Measurements from ENCODE around the gene JARID2. TPM values are rescaled to one million over a fixed set of nuclear protein-coding genes. Genes with fewer than 3 reads are reported as not detected.

The JARID2 gene
- polyA plus RNA-seq, 1 experiment = 6.1 TPM

DNA sequence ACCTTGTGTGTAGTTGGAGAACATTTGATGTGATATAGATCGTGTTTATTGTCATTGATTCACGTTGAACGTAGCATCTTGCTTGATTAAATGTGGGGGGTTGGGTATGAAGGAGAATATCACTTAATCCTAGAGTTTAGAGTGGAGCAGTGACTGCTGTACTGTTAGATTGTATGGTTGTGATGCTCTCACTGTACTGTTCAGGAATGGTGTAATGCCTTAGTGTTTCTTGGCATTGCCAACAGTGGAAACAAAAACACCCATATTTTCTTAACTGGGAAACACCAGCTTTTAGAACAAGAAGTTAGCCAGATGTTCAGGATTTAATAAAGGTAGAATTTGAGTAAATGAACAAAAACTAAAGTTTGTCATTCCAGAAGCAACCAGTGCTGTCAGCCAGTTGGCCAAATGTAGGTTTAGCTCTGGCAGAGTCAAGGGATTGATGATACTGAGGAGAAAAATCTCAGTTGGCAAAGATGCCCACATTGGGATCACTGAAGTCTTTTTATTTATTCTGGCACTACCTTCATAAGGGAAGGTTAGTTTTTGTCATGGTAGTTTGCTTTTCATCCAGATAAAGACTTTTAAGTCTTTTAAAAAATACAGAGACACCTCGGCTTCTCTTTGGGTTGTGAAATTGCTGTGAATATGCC is 129.9 kb downstream of the JARID2 start:
- Histone ChIP-seq H3K36me3 (ENCODE audit: control insufficient read depth, insufficient read depth, low read length) (no peaks in the 10 kb centered on the region), H3K27me3 (ENCODE audit: control insufficient read depth, insufficient read depth, low read length) (no peaks in the 10 kb centered on the region), H3K4me3 (ENCODE audit: low read depth, low read length) (no peak overlapping the region)
- ChIA-PET POLR2A (no interaction called here), CTCF (no interaction called here)
- DNase-seq (ENCODE audit: low read depth) = no peak
- TF ChIP-seq, protein P1, sequence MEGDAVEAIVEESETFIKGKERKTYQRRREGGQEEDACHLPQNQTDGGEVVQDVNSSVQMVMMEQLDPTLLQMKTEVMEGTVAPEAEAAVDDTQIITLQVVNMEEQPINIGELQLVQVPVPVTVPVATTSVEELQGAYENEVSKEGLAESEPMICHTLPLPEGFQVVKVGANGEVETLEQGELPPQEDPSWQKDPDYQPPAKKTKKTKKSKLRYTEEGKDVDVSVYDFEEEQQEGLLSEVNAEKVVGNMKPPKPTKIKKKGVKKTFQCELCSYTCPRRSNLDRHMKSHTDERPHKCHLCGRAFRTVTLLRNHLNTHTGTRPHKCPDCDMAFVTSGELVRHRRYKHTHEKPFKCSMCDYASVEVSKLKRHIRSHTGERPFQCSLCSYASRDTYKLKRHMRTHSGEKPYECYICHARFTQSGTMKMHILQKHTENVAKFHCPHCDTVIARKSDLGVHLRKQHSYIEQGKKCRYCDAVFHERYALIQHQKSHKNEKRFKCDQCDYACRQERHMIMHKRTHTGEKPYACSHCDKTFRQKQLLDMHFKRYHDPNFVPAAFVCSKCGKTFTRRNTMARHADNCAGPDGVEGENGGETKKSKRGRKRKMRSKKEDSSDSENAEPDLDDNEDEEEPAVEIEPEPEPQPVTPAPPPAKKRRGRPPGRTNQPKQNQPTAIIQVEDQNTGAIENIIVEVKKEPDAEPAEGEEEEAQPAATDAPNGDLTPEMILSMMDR (IDR thresholded peaks at IDR 0.05; ENCODE audit: insufficient read depth, low read depth, low read length) = no peak

DNA sequence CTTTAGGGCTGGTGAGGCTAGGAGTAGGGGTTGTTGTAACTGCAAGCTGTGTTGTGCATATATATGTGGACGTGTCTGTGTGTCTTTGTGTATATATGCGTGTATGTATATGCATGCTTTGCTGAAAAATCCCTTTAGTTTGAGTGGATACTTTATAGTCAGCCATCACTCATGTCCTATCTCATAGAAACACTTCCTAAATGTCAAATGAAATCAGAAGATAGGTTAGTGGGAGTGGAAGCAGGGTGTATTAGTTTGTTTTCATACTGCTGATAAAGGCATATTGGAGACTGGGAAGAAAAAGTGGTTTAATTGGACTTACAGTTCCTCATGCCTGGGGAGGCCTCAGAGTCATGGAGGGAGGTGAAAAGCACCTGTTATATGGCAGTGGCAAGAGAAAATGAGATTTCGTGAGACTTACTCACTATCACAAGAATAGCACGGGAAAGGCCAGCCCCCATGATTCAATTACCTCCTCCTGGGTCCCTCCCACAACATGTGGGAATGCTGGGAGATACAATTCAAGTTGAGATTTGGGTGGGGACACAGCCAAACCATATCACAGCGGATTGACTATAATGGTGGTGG is 131.1 kb downstream of the JARID2 start:
- POLR2A ChIA-PET = no interaction called here

DNA sequence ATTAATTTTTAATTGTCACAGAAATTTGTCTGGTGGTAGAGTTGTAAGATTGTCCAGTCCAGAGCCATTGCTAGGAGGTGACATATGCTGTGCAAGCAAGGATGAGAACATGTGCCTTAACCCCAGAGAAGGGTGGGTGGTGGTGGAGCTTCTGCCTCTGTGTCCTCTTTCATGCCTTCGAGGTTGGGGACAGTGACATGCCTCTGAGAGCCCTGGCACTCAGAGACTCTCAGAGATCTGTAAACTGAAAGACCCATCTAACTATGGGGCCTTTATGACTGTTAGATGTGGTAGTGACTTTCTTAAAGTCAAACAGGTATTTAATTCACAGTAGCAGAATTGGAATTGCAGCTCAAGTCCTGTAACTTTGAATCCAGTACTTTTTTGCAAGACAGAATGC is 132.4 kb downstream of the JARID2 start:
- TF ChIP-seq, protein P1 (IDR thresholded peaks at IDR 0.05; ENCODE audit: insufficient read depth, low read depth, low read length) = no peak
- ChIA-PET POLR2A (no interaction called here), CTCF (interaction anchor here (1.2 kb wide), 1 partner anchor 11 kb away, joined by 4 read pairs; no protein-coding TSS in a partner anchor)
- DNase-seq (ENCODE audit: low read depth) = no peak
- H3K27me3 ChIP-seq (ENCODE audit: control insufficient read depth, insufficient read depth, low read length) = no peaks in the 10 kb centered on the region
- H3K36me3 ChIP-seq (ENCODE audit: control insufficient read depth, insufficient read depth, low read length) = no peaks in the 10 kb centered on the region
- H3K4me3 ChIP-seq (ENCODE audit: low read depth, low read length) = no peak overlapping the region

More for the DNA sequence above, 131.1 kb downstream of the JARID2 start:
- Histone ChIP-seq H3K27me3 (ENCODE audit: control insufficient read depth, insufficient read depth, low read length) (no peaks in the 10 kb centered on the region), H3K4me3 (ENCODE audit: low read depth, low read length) (no peak overlapping the region), H3K36me3 (ENCODE audit: control insufficient read depth, insufficient read depth, low read length) (no peaks in the 10 kb centered on the region)
- TF ChIP-seq, protein P1 (IDR thresholded peaks at IDR 0.05; ENCODE audit: insufficient read depth, low read depth, low read length) = no peak
- DNase-seq (ENCODE audit: low read depth) = no peak
- CTCF ChIA-PET = interaction anchor here (0.6 kb wide), 1 partner anchor 1369 kb away, joined by 3 read pairs; no protein-coding TSS in a partner anchor

DNA sequence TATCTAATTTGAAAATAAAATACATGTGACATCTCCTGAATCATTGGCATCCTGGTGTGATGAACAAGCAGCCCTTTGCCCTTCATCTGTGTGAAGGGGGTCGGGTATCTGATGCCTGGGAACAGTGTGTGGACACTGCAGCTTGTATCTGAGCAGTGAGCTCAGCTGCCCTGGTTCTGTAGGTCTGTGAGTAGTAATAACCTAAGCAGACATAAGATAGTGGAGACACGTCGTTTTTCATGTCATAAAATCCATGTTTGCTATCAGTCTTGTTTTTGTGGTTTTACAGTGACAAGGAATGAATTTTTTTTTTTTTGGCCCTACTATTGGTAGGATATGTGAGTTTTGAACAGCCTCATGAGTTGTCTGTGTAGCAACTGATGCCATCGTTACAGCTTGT is 133.0 kb downstream of the JARID2 start:
- DNase-seq (ENCODE audit: low read depth) = no peak
- H3K27me3 ChIP-seq (ENCODE audit: control insufficient read depth, insufficient read depth, low read length) = no peaks in the 10 kb centered on the region
- CTCF ChIA-PET = interaction anchor here (1.2 kb wide), 1 partner anchor 10 kb away, joined by 4 read pairs; no protein-coding TSS in a partner anchor
- H3K4me3 ChIP-seq (ENCODE audit: low read depth, low read length) = no peak overlapping the region
- no peaks in the 10 kb centered on the region for H3K36me3 ChIP-seq (ENCODE audit: control insufficient read depth, insufficient read depth, low read length)
- POLR2A ChIA-PET = no interaction called here
- TF ChIP-seq, protein P1 (IDR thresholded peaks at IDR 0.05; ENCODE audit: insufficient read depth, low read depth, low read length) = no peak

DNA sequence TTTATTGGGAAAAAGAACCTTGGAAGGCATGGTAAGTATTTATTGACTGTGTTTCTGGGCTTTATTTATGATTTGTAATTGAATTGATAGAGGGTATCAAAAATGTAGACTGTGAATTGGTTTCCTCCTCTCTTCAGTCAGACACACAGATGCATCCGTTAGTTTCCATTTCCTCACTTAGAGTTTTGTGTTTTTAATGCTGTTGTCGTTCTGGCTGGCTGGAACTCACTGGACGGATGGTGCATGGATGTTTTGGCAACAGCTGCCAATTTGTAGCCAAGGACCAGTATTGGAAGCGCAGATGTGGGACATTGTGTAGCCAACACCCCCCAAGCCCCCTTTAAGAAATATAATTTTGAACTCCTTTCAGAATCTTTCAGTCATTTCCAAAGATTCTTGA is 134.5 kb downstream of the JARID2 start:
- ChIA-PET CTCF (interaction anchor here (1.0 kb wide), 1 partner anchor 11 kb away, joined by 8 read pairs; no protein-coding TSS in a partner anchor), POLR2A (no interaction called here)
- Histone ChIP-seq H3K27me3 (ENCODE audit: control insufficient read depth, insufficient read depth, low read length) (no peaks in the 10 kb centered on the region), H3K36me3 (ENCODE audit: control insufficient read depth, insufficient read depth, low read length) (no peaks in the 10 kb centered on the region), H3K4me3 (ENCODE audit: low read depth, low read length) (no peak overlapping the region)
- TF ChIP-seq, protein P1 (IDR thresholded peaks at IDR 0.05; ENCODE audit: insufficient read depth, low read depth, low read length) = no peak
- no peak for DNase-seq (ENCODE audit: low read depth)
